CD4-positive, alpha-beta T cell (primary cell): ENCODE measurements around the gene SLC27A4. TPM values are rescaled to one million over a fixed set of nuclear protein-coding genes. Genes with fewer than 3 reads are reported as not detected.

Source experiments
- ATAC-seq: fragments of 200-7000 bp; cut with Tn5 transposase; one replicate; pipeline ENCODE4 v1.10.0; 2022; ENCODE audit warnings: mild to moderate bottlenecking; ENCODE audit not compliant: poor library complexity
- CTCF ChIA-PET: fragments of 350-600 bp; sonication (Branson Sonifier 250); formaldehyde crosslinking; loops from one replicate; lab custom pipeline; 2021; ENCODE audit warnings: antibody characterized with exemption, inconsistent platforms; lab: Charles Lee
- POLR2A ChIA-PET: fragments of 350-600 bp; sonication (Branson Sonifier 250); formaldehyde crosslinking; loops from one replicate; lab custom pipeline; 2021; ENCODE audit warnings: antibody characterized with exemption, inconsistent platforms; lab: Charles Lee
- DNase-seq, 14 experiments: peaks; one replicate each; pipeline ENCODE4 v3.0.0-alpha.2; 2013 to 2020; ENCODE audit warnings: mixed read lengths in 2 of 14
- H3K27ac ChIP-seq, 2 donors: one replicate each; pipeline versions ENCODE4 v1.5.1 to v1.7.0; 2013; ENCODE audit warnings: low read length in 2 of 2, low read depth in 1 of 2, mild to moderate bottlenecking in 1 of 2
- H3K27me3 ChIP-seq, 2 experiments: 1 replicate in 1 of 2; 2 replicates in 1 of 2; pipeline versions ENCODE4 v1.6.1 to v1.7.0; 2013; ENCODE audit warnings: low read length in 2 of 2, control low read depth in 1 of 2, mild to moderate bottlenecking in 1 of 2, moderate library complexity in 1 of 2; ENCODE audit not compliant: insufficient read depth in 2 of 2, control insufficient read depth in 1 of 2
- H3K36me3 ChIP-seq: one replicate; pipeline ENCODE4 v1.6.1; 2013; ENCODE audit warnings: low read length, control low read depth; ENCODE audit not compliant: insufficient read depth
- H3K4me1 ChIP-seq: one replicate; pipeline ENCODE4 v1.6.1; 2013; ENCODE audit warnings: low read length, control low read depth; ENCODE audit not compliant: insufficient read depth
- H3K4me3 ChIP-seq: one replicate; pipeline ENCODE4 v1.5.1; 2013; ENCODE audit warnings: mild to moderate bottlenecking, low read length, moderate library complexity
- H3K9me3 ChIP-seq, 2 experiments: 1 replicate in 1 of 2; 2 replicates in 1 of 2; pipeline versions ENCODE4 v1.6.1 to v1.7.0; 2013; ENCODE audit warnings: low read length in 2 of 2, mild to moderate bottlenecking in 2 of 2, control low read depth in 1 of 2, moderate library complexity in 1 of 2; ENCODE audit not compliant: control insufficient read depth in 1 of 2, insufficient read depth in 1 of 2
- H3K27ac Mint-ChIP-seq: one replicate; pipeline ENCODE4 v1.8.0; 2020; ENCODE audit warnings: mixed read lengths
- H3K27me3 Mint-ChIP-seq: one replicate; pipeline ENCODE4 v1.8.0; 2021; ENCODE audit warnings: mixed read lengths
- H3K36me3 Mint-ChIP-seq: one replicate; pipeline ENCODE4 v1.8.0; 2021; ENCODE audit warnings: low read depth, mixed read lengths
- H3K4me1 Mint-ChIP-seq: one replicate; pipeline ENCODE4 v1.8.0; 2021; ENCODE audit warnings: low read depth, mixed read lengths
- H3K4me3 Mint-ChIP-seq: one replicate; pipeline ENCODE4 v1.8.0; 2020; ENCODE audit warnings: mild to moderate bottlenecking, mixed read lengths
- H3K9me3 Mint-ChIP-seq: one replicate; pipeline ENCODE4 v1.8.0; 2020; ENCODE audit warnings: mixed read lengths
- intact Hi-C, 2 experiments: fragments of 100-400 bp; cut with DNase I in 1 of 2; cut with micrococcal nuclease in 1 of 2; formaldehyde crosslinking; loops; one replicate each; pipeline versions ENCODE4 v1.15.1 to v1.9.0; 2023 to 2025; cut with DNase I, micrococcal nuclease
- total RNA-seq, 174 experiments: library from RNA in 2 of 174; stranded (reverse) in 2 of 174; gene quantifications; one replicate each; pipeline ENCODE4 v1.2.3 and lab custom pipeline; 2021 to 2026
- TF ChIP-seq, protein P1 (sequence below): fragments of 200-600 bp; IDR thresholded peaks from one replicate; pipeline ENCODE4 v1.8.0; 2022; ENCODE audit warnings: antibody characterized with exemption, mild to moderate bottlenecking

Gene SLC27A4
- total RNA-seq, 2 experiments from 2014 or later: 2.2 to 3.1 TPM

DNA sequence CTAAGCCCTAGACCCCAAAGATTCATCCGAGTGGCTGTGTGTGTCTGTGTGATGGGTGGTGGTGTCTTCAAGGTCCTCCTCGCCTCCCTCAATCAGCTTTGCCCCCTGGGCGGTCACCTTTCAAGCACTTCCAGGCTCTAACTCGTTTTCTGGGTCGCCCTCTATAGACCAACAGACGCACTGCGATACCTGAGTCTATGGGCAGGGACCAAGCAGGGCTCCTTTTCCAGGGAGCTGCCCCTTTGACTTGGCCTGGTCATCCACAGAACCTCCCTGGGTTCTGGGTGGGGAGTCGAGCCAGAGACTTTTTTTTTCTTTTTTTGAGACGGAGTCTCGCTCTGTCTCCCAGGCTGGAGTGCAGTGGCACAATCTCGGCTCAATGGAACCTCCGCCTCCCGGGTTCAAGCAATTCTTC is 1.1 kb downstream of the SLC27A4 start:
- TF ChIP-seq, protein P1, sequence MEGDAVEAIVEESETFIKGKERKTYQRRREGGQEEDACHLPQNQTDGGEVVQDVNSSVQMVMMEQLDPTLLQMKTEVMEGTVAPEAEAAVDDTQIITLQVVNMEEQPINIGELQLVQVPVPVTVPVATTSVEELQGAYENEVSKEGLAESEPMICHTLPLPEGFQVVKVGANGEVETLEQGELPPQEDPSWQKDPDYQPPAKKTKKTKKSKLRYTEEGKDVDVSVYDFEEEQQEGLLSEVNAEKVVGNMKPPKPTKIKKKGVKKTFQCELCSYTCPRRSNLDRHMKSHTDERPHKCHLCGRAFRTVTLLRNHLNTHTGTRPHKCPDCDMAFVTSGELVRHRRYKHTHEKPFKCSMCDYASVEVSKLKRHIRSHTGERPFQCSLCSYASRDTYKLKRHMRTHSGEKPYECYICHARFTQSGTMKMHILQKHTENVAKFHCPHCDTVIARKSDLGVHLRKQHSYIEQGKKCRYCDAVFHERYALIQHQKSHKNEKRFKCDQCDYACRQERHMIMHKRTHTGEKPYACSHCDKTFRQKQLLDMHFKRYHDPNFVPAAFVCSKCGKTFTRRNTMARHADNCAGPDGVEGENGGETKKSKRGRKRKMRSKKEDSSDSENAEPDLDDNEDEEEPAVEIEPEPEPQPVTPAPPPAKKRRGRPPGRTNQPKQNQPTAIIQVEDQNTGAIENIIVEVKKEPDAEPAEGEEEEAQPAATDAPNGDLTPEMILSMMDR: peak; percentile 74
- H3K36me3 Mint-ChIP-seq: peaks cover 16% of the 10 kb centered on the region
- H3K4me1 Mint-ChIP-seq: peaks cover 7% of the 10 kb centered on the region
- Histone ChIP-seq H3K27ac (peak overlapping the region in 1 of 2 donors; percentile 46), H3K27me3 (no peaks in the 10 kb centered on the region), H3K4me1 (peaks cover 21% of the 10 kb centered on the region), H3K36me3 (peaks cover 36% of the 10 kb centered on the region), H3K9me3 (no peaks in the 10 kb centered on the region), H3K4me3 (peak overlapping the region; percentile 75)
- ATAC-seq (peak; percentile 58), DNase-seq (peak; percentile 44 to 83 (median 54))
- ChIA-PET POLR2A (interaction anchor here (0.5 to 1.3 kb wide), 3 partner anchors 20 to 65 kb away, joined by 4 to 9 read pairs (median 4); partner anchors contain the start of genes GOLGA2, SWI5 and URM1), CTCF (interaction anchor here (0.7 to 1.5 kb wide), 15 partner anchors 9 to 383 kb away, joined by 3 to 19 read pairs (median 4); partner anchors contain the start of genes COQ4, GOLGA2, ODF2 and SWI5)
- H3K27me3 Mint-ChIP-seq: no peaks in the 10 kb centered on the region
- H3K9me3 Mint-ChIP-seq: no peaks in the 10 kb centered on the region
- peak overlapping the region; percentile 98 for H3K4me3 Mint-ChIP-seq
- H3K27ac Mint-ChIP-seq: peak overlapping the region; percentile 62
- intact Hi-C loops: loop anchor here (1.0 to 5.0 kb wide), 7 partner anchors 19 to 214 kb away; partner anchors contain the start of genes COQ4 (in 1 of the 2), DNM1 (in 1 of the 2), PTGES2 (in 1 of the 2) and TRUB2 (in 1 of the 2)

DNA sequence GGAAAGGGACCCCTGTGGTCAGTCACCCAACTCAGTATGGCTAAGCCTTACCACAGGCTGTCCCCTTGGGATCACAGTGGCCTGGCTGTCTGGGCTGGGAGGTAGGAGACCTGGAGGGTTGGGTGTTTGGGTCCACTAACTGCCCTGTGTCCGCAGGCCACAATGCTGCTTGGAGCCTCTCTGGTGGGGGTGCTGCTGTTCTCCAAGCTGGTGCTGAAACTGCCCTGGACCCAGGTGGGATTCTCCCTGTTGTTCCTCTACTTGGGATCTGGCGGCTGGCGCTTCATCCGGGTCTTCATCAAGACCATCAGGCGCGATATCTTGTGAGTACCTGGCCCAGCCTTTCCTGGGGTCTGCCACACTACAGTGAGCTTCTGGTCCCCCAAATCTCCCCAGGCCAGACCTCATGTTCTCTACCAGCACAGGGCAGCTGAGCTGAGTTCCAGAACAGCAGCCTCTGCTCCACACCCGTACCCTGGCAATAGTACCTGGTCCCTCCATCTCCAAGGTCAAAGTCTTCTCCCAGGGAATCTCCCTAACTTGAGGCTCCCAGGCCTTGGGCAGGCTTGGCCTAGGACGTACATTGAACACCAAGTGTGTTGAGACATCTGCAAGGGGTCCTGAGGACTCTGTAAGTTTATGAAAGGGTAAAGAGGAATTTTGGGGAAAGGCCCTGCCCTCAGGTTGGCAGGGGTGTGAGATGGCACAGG is 2.8 kb downstream of the SLC27A4 start:
- Histone ChIP-seq H3K4me3 (no peak overlapping the region), H3K9me3 (no peaks in the 10 kb centered on the region), H3K27me3 (no peaks in the 10 kb centered on the region), H3K36me3 (peaks cover 47% of the 10 kb centered on the region), H3K27ac (no peak overlapping the region), H3K4me1 (peaks cover 21% of the 10 kb centered on the region)
- H3K27me3 Mint-ChIP-seq: no peaks in the 10 kb centered on the region
- H3K4me1 Mint-ChIP-seq: peaks cover 7% of the 10 kb centered on the region
- no peak overlapping the region for H3K27ac Mint-ChIP-seq
- DNase-seq (no peak), ATAC-seq (no peak)
- ChIA-PET POLR2A (no interaction called here), CTCF (no interaction called here)
- peak overlapping the region; percentile 25 for H3K4me3 Mint-ChIP-seq
- intact Hi-C loops: loop anchor here in 1 of 2 experiments (5.0 kb wide), 1 partner anchor 216 kb away; the partner anchor contains the start of gene PTGES2
- H3K36me3 Mint-ChIP-seq: peaks cover 21% of the 10 kb centered on the region
- TF ChIP-seq, protein P1: no peak
- H3K9me3 Mint-ChIP-seq: no peaks in the 10 kb centered on the region

DNA sequence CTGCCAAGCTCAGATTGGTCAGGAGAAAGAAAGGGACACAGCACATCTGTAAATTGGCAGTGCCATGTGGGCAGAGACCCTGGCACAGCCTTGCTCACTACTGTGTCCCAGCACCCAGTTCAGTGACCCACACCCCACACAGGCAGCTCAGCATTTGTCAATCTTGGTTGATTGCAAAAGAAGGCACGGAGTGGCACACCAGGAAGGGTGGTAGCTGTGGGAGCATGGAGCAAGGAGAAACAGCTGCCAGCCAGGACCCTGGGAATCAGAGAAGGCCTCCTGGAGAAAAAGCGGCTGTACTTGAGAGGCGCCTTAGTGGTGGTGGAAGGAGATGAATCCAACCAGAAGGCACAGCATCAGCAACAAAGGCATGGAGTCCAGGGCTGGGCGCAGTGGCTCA is 3.5 kb downstream of the SLC27A4 start:
- intact Hi-C loops: loop anchor here in 1 of 2 experiments (5.0 kb wide), 1 partner anchor 217 kb away; the partner anchor contains the start of gene PTGES2
- H3K4me1 ChIP-seq: peaks cover 21% of the 10 kb centered on the region
- DNase-seq (no peak), ATAC-seq (no peak)
- H3K36me3 ChIP-seq: peaks cover 54% of the 10 kb centered on the region
- no peaks in the 10 kb centered on the region for H3K27me3 ChIP-seq
- no peaks in the 10 kb centered on the region for H3K9me3 ChIP-seq
- Mint-ChIP-seq H3K36me3 (peaks cover 25% of the 10 kb centered on the region), H3K9me3 (no peaks in the 10 kb centered on the region), H3K27me3 (no peaks in the 10 kb centered on the region), H3K4me1 (peaks cover 7% of the 10 kb centered on the region), H3K4me3 (no peak overlapping the region), H3K27ac (no peak overlapping the region)
- TF ChIP-seq, protein P1: no peak
- ChIA-PET CTCF (no interaction called here), POLR2A (no interaction called here)
- H3K4me3 ChIP-seq: no peak overlapping the region
- no peak overlapping the region for H3K27ac ChIP-seq
